Vagina (tissue), 2 donors: ENCODE measurements around the gene LPP.

Experiments
- CTCF ChIP-seq, 3 experiments: fragments of 450-650 bp in 2 of 3; fragments of 200-600 bp in 1 of 3; sonication (generic) in 1 of 3; IDR thresholded peaks; one replicate each; pipeline ENCODE4 v1.5.1; 2017 to 2019; ENCODE audit warnings: antibody characterized with exemption in 3 of 3, mild to moderate bottlenecking in 2 of 3, moderate library complexity in 2 of 3
- POLR2A ChIP-seq, 2 donors: fragments of 450-650 bp; IDR thresholded peaks; one replicate each; pipeline ENCODE4 v1.6.1; 2017; ENCODE audit warnings: antibody characterized with exemption in 2 of 2, mild to moderate bottlenecking in 2 of 2, moderate library complexity in 2 of 2
- POLR2AphosphoS5 ChIP-seq, 2 donors: sonication (generic); formaldehyde crosslinking; IDR thresholded peaks; one replicate each; pipeline ENCODE4 v1.9.0; 2017; ENCODE audit warnings: antibody characterized with exemption in 2 of 2, mild to moderate bottlenecking in 2 of 2, low read depth in 1 of 2; ENCODE audit not compliant: insufficient read depth in 1 of 2

- TF ChIP-seq CTCF (IDR thresholded peaks at IDR 0.05) (no peak), POLR2AphosphoS5 (IDR thresholded peaks at IDR 0.05; ENCODE audit: insufficient read depth in 1 of 2, low read depth in 1 of 2) (no peak), POLR2A (IDR thresholded peaks at IDR 0.05) (no peak)
Observed at GRCh38 chr3:188817103-188817934, 663.4 kb downstream of the LPP start.
